BLaER1 (cell line): Measurements from ENCODE around the gene ANXA5.
"Not testable (repeated sequence)": the region's sequence is repeated elsewhere in the genome, so short reads cannot be mapped to it uniquely, and the experiment has no call there.

Source experiments
- H3K27ac ChIP-seq: shearing (Covaris generic); formaldehyde crosslinking; 2 replicates; pipeline ENCODE4 v1.8.1; 2022
- H3K27me3 ChIP-seq: shearing (Covaris generic); formaldehyde crosslinking; 2 replicates; pipeline ENCODE4 v1.8.1; 2022
- H3K36me3 ChIP-seq: shearing (Covaris generic); formaldehyde crosslinking; 2 replicates; pipeline ENCODE4 v1.8.1; 2022
- H3K4me1 ChIP-seq: shearing (Covaris generic); formaldehyde crosslinking; 2 replicates; pipeline ENCODE4 v1.8.1; 2022
- H3K4me2 ChIP-seq: shearing (Covaris generic); formaldehyde crosslinking; 2 replicates; pipeline ENCODE4 v1.8.1; 2022
- H3K4me3 ChIP-seq: shearing (Covaris generic); formaldehyde crosslinking; 2 replicates; pipeline ENCODE4 v1.8.1; 2022
- H3K9ac ChIP-seq: shearing (Covaris generic); formaldehyde crosslinking; 2 replicates; pipeline ENCODE4 v1.8.1; 2022
- H3K9me3 ChIP-seq: shearing (Covaris generic); formaldehyde crosslinking; 2 replicates; pipeline ENCODE4 v1.8.1; 2022
- H4K20me1 ChIP-seq: shearing (Covaris generic); formaldehyde crosslinking; 2 replicates; pipeline ENCODE4 v1.8.1; 2022
- Cebpa-rat ChIP-seq: shearing (Covaris generic); IDR thresholded peaks from 2 replicates; pipeline ENCODE4 v1.8.1; 2022

Gene ANXA5

DNA sequence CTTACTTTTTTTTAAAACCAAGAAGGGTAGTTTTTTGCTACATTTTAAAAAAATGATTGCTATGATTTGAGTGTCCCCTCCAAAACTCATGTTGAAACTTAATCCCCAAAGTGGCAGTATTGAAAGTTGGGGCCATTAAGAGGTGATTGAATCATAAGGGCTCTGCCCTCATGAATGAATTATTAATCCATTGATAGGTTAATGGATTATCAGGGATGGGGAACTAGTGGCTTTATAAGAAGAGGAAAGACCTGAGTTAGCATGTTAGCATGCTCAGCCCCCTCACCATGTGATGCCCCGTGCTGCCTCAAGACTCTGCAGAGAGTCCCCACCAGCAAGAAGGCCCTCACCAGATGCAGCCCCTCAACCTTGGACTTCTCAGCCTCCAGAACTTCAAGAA, 37.2 kb upstream of the ANXA5 start:
- no peak overlapping the region for H3K9ac ChIP-seq
- no peaks in the 10 kb centered on the region for H3K36me3 ChIP-seq
- H3K27ac ChIP-seq = no peak overlapping the region
- no peak overlapping the region for H3K4me2 ChIP-seq
- no peaks in the 10 kb centered on the region for H3K27me3 ChIP-seq
- no peaks in the 10 kb centered on the region for H4K20me1 ChIP-seq
- no peaks in the 10 kb centered on the region for H3K9me3 ChIP-seq
- no peak overlapping the region for H3K4me3 ChIP-seq
- TF ChIP-seq Cebpa-rat = no peak
- H3K4me1 ChIP-seq = peaks cover 3% of the 10 kb centered on the region

- not testable (repeated sequence) for H3K4me3 ChIP-seq, H3K36me3 ChIP-seq, H3K9ac ChIP-seq, H3K4me1 ChIP-seq, H3K9me3 ChIP-seq, H3K27ac ChIP-seq, H3K27me3 ChIP-seq, H3K4me2 ChIP-seq, H4K20me1 ChIP-seq
Observed at GRCh38 chr4:121729753-121730152, 33.0 kb upstream of the ANXA5 start.

DNA sequence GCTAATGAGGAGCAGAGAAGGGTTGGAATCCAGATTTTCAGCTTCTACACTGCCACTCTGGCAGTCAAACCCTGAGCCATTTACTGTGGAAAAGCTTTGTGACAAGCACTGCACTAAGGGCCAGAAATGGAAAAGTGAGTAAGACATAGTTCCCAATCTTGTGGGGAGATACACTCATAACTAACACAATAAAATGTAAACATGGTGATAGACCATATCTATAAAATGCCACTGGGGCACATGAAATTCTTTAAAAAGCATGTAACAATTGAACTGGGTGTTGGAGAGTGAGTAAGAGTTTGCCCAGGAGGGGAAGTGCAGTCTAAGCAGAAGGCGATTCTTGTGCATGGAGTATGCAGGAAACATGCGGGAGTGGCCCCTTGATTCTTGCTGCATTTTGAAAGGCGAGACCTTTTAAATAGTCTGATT, 32.0 kb upstream of the ANXA5 start:
- Histone ChIP-seq H3K27ac (no peak overlapping the region), H4K20me1 (no peaks in the 10 kb centered on the region), H3K9ac (no peak overlapping the region), H3K36me3 (no peaks in the 10 kb centered on the region), H3K27me3 (no peaks in the 10 kb centered on the region), H3K4me3 (no peak overlapping the region), H3K4me2 (no peak overlapping the region), H3K9me3 (no peaks in the 10 kb centered on the region), H3K4me1 (no peaks in the 10 kb centered on the region)
- TF ChIP-seq Cebpa-rat = no peak

DNA sequence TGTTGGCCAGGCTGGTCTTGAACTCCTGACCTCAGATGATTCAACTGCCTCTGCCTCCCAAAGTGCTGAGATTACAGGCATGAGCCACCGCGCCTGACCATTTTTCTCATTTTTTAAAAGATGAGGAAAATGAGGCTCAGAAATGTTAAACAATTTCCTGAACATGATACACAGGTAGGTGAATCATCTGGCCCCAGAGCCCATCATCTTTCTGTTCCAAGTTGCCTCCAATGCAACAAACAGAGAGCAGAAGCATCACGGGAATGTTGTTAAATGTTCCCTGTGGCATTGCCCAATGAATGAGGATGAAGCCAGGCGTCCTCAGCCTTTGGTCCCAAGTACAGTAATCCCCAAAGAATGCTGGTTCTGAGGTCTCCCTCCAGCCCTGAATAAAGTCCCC, 31.3 kb upstream of the ANXA5 start:
- H4K20me1 ChIP-seq = no peaks in the 10 kb centered on the region
- H3K4me2 ChIP-seq = no peak overlapping the region
- no peaks in the 10 kb centered on the region for H3K4me1 ChIP-seq
- H3K27me3 ChIP-seq = no peaks in the 10 kb centered on the region
- no peak overlapping the region for H3K27ac ChIP-seq
- TF ChIP-seq Cebpa-rat = no peak
- H3K9me3 ChIP-seq = no peaks in the 10 kb centered on the region
- H3K9ac ChIP-seq = no peak overlapping the region
- no peaks in the 10 kb centered on the region for H3K36me3 ChIP-seq
- no peak overlapping the region for H3K4me3 ChIP-seq

- H3K27ac ChIP-seq = no peak overlapping the region
- H3K9ac ChIP-seq = no peak overlapping the region
- H3K9me3 ChIP-seq = no peaks in the 10 kb centered on the region
- no peaks in the 10 kb centered on the region for H3K27me3 ChIP-seq
- H3K36me3 ChIP-seq = no peaks in the 10 kb centered on the region
- H3K4me1 ChIP-seq = no peaks in the 10 kb centered on the region
- no peaks in the 10 kb centered on the region for H4K20me1 ChIP-seq
- no peak overlapping the region for H3K4me2 ChIP-seq
- TF ChIP-seq Cebpa-rat = no peak
- H3K4me3 ChIP-seq = no peak overlapping the region
Observed at GRCh38 chr4:121726642-121727268, 30.0 kb upstream of the ANXA5 start.

GRCh38 chr4:121724671-121725070, 27.9 kb upstream of the ANXA5 start:
- no peak overlapping the region for H3K27ac ChIP-seq
- no peak overlapping the region for H3K9ac ChIP-seq
- H3K9me3 ChIP-seq = no peaks in the 10 kb centered on the region
- no peak for TF ChIP-seq Cebpa-rat
- no peaks in the 10 kb centered on the region for H3K36me3 ChIP-seq
- H4K20me1 ChIP-seq = no peaks in the 10 kb centered on the region
- H3K4me3 ChIP-seq = no peak overlapping the region
- no peaks in the 10 kb centered on the region for H3K27me3 ChIP-seq
- H3K4me2 ChIP-seq = no peak overlapping the region
- H3K4me1 ChIP-seq = no peaks in the 10 kb centered on the region

DNA sequence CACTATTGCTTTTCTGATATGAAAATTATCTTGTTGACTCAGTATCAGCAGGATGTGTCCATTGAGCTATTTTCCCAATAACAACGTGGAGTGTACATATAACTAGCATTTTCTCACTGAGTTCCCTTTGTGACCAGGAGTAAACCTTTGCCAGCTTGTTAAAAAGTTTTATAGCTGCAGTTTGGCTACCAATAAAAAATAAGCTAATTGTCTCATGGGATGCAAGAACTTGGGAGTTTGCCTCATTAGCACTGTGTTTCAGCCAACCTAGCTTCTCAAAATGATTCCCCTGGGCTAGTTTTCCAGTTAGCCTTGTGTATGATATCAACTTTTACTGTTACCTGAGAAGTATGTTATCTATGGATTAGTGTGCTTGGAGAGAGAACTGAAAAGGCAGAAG, 24.9 kb upstream of the ANXA5 start:
- H3K4me3 ChIP-seq = no peak overlapping the region
- H3K9me3 ChIP-seq = no peaks in the 10 kb centered on the region
- H3K9ac ChIP-seq = no peak overlapping the region
- H3K27ac ChIP-seq = no peak overlapping the region
- H3K4me2 ChIP-seq = no peak overlapping the region
- no peaks in the 10 kb centered on the region for H3K36me3 ChIP-seq
- no peaks in the 10 kb centered on the region for H3K27me3 ChIP-seq
- TF ChIP-seq Cebpa-rat = no peak
- no peaks in the 10 kb centered on the region for H3K4me1 ChIP-seq
- H4K20me1 ChIP-seq = no peaks in the 10 kb centered on the region

GRCh38 chr4:121720109-121720508, 23.3 kb upstream of the ANXA5 start:
- H3K9ac ChIP-seq = no peak overlapping the region
- no peaks in the 10 kb centered on the region for H4K20me1 ChIP-seq
- no peaks in the 10 kb centered on the region for H3K27me3 ChIP-seq
- no peak overlapping the region for H3K4me3 ChIP-seq
- H3K4me1 ChIP-seq = no peaks in the 10 kb centered on the region
- H3K4me2 ChIP-seq = no peak overlapping the region
- TF ChIP-seq Cebpa-rat = no peak
- H3K9me3 ChIP-seq = no peaks in the 10 kb centered on the region
- no peaks in the 10 kb centered on the region for H3K36me3 ChIP-seq
- H3K27ac ChIP-seq = no peak overlapping the region

DNA sequence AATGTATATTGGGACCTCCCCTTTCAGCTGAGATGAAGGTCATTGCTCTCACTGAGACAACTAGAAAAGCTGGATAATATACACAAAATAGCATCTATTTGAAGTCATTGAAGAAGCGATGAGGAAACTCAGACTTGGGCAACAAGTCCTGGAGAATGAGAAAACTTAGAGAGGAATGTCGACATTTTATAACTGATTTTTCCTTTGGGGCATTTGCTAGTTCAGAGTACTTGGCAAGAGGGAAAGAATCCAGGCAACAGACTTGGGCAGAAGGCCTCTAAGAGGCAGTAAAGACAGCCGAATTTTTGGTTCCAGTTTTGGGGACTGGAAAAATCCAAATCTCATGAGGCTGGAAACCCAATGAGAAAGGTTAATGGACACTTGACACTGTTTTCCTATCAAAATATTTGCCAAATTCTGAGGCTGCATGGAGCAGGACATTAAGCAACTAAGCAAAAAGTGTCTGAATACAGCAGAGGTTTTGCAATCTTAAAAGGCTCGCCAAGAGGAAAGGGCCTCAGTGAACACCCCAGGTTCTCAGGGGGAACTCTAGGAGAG, 21.0 kb upstream of the ANXA5 start:
- H3K4me2 ChIP-seq = no peak overlapping the region
- H3K36me3 ChIP-seq = no peaks in the 10 kb centered on the region
- H3K9ac ChIP-seq = no peak overlapping the region
- no peak overlapping the region for H3K4me3 ChIP-seq
- no peaks in the 10 kb centered on the region for H3K4me1 ChIP-seq
- H4K20me1 ChIP-seq = no peaks in the 10 kb centered on the region
- no peaks in the 10 kb centered on the region for H3K9me3 ChIP-seq
- H3K27me3 ChIP-seq = no peaks in the 10 kb centered on the region
- TF ChIP-seq Cebpa-rat = no peak
- H3K27ac ChIP-seq = no peak overlapping the region

DNA sequence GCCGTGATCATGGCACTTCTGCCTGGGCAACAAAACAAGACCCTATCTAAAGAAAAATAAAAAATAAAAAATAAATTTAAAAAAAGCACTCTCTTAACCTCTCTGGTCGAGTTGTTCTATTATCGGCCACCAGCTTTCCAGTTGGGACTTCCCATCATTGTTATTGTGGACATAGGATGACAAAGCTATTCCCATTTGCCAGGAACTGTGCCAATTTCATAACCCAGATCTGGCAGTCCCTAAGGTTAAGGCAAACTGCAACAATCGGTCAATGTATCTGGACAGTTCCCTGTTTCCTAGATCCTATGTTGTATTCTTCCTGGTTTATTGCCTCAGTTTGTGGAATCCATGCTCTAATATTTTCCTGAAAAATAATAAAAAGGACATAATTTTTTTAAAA, 17.8 kb upstream of the ANXA5 start:
- Histone ChIP-seq H4K20me1 (no peaks in the 10 kb centered on the region), H3K4me1 (no peaks in the 10 kb centered on the region), H3K36me3 (no peaks in the 10 kb centered on the region), H3K9me3 (no peaks in the 10 kb centered on the region), H3K4me2 (no peak overlapping the region), H3K9ac (no peak overlapping the region), H3K27me3 (no peaks in the 10 kb centered on the region), H3K4me3 (no peak overlapping the region), H3K27ac (no peak overlapping the region)
- TF ChIP-seq Cebpa-rat = no peak

- Histone ChIP-seq H3K36me3 (no peaks in the 10 kb centered on the region), H3K27me3 (no peaks in the 10 kb centered on the region), H4K20me1 (no peaks in the 10 kb centered on the region), H3K4me3 (no peak overlapping the region), H3K4me1 (no peaks in the 10 kb centered on the region), H3K9me3 (no peaks in the 10 kb centered on the region), H3K27ac (no peak overlapping the region), H3K4me2 (no peak overlapping the region), H3K9ac (no peak overlapping the region)
- TF ChIP-seq Cebpa-rat = no peak
Observed at GRCh38 chr4:121712783-121713182, 16.0 kb upstream of the ANXA5 start.
